RWPE2 (cell line): ENCODE results near the gene TWIST2.

Experiments
- ATAC-seq: fragments of 200-7000 bp; cut with Tn5 transposase; 3 replicates; pipeline ENCODE4 v1.9.1; 2021; ENCODE audit warnings: low read depth
- DNase-seq: peaks from one replicate; pipeline ENCODE4 v3.0.0-alpha.2; 2020; ENCODE audit warnings: low spot score
- H3K27ac ChIP-seq: fragments of 450-650 bp; 2 replicates; pipeline ENCODE4 v1.5.1; 2017; ENCODE audit warnings: mild to moderate bottlenecking; ENCODE audit not compliant: poor library complexity, severe bottlenecking
- H3K27me3 ChIP-seq: fragments of 250-450 bp; sonication (Bioruptor Pico); 2 replicates; pipeline ENCODE4 v1.5.1; 2021; ENCODE audit warnings: mild to moderate bottlenecking, moderate library complexity; ENCODE audit not compliant: insufficient read depth, poor library complexity, severe bottlenecking
- H3K36me3 ChIP-seq: fragments of 250-450 bp; sonication (Bioruptor Pico); 2 replicates; pipeline ENCODE4 v1.5.1; 2020; ENCODE audit warnings: low read depth, mild to moderate bottlenecking, moderate library complexity
- H3K4me1 ChIP-seq: fragments of 250-450 bp; sonication (Bioruptor Pico); 2 replicates; pipeline ENCODE4 v1.5.1; 2021; ENCODE audit warnings: mild to moderate bottlenecking, moderate library complexity; ENCODE audit not compliant: insufficient read depth, poor library complexity, severe bottlenecking
- H3K4me3 ChIP-seq: fragments of 250-450 bp; sonication (Bioruptor Pico); 2 replicates; pipeline ENCODE4 v1.5.1; 2021; ENCODE audit warnings: mild to moderate bottlenecking, moderate library complexity; ENCODE audit not compliant: severe bottlenecking
- H3K9me3 ChIP-seq: fragments of 250-450 bp; sonication (Bioruptor Pico); 2 replicates; pipeline ENCODE4 v1.5.1; 2021; ENCODE audit warnings: mild to moderate bottlenecking, moderate library complexity; ENCODE audit not compliant: severe bottlenecking
- CTCF ChIP-seq: fragments of 450-650 bp; IDR thresholded peaks from one replicate; pipeline ENCODE4 v1.5.1; 2017; ENCODE audit warnings: mild to moderate bottlenecking, moderate library complexity; ENCODE audit not compliant: poor library complexity, severe bottlenecking

The TWIST2 gene

DNA sequence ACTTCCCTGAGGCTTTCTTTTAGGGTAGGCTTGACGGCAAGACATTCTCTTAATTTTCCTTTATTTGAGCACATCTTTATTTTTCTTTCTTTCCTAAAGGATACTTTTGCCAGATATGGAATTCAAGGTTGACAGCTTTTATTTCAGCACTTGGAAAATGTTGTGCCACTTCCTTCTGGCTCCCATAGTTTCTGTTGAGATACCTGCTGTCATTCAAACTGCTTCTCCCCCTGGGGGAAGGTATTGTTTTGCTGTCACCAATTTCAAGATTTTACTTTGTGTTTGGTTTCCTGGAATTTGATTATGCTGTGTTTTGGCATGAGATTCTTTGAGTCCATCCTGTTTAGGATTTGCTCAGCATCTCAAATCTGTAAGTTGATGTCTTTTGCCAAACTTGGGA lies 39.1 kb upstream of the TWIST2 start:
- ATAC-seq, result no peak
- Histone ChIP-seq H3K36me3 (no peaks in the 10 kb centered on the region), H3K4me3 (no peak overlapping the region), H3K27me3 (peaks cover 3% of the 10 kb centered on the region), H3K9me3 (peaks cover 9% of the 10 kb centered on the region), H3K27ac (no peak overlapping the region), H3K4me1 (no peaks in the 10 kb centered on the region)
- no peak for DNase-seq
- TF ChIP-seq CTCF, result no peak

DNA sequence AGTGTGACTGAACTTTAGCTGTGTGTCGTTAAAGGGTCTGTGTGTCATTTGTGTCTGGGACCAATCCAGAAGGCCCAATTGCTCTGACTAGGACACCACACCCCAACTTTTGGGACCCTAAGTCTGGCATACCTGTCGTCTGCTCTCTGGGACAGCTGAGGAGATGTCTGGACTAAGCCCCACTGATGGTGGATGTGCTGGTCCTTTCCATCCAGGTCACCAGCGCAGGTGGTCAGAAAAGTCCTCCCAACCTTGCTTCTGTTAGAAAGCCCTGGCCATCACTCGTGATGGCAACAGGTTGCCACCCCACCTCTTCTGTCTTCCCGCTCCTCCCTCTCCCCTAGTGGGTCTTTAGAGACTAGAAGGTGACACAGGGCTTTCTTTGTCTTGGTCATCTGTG lies 37.6 kb upstream of the TWIST2 start:
- H3K36me3 ChIP-seq, result no peaks in the 10 kb centered on the region
- no peak for DNase-seq
- no peaks in the 10 kb centered on the region for H3K27me3 ChIP-seq
- no peak for ATAC-seq
- H3K4me1 ChIP-seq, result no peaks in the 10 kb centered on the region
- H3K9me3 ChIP-seq, result peaks cover 9% of the 10 kb centered on the region
- no peak overlapping the region for H3K27ac ChIP-seq
- no peak for TF ChIP-seq CTCF
- no peak overlapping the region for H3K4me3 ChIP-seq

- DNase-seq (no peak), ATAC-seq (no peak)
- Histone ChIP-seq H3K36me3 (no peaks in the 10 kb centered on the region), H3K4me3 (no peak overlapping the region), H3K9me3 (peaks cover 9% of the 10 kb centered on the region), H3K27me3 (no peaks in the 10 kb centered on the region), H3K27ac (no peak overlapping the region), H3K4me1 (no peaks in the 10 kb centered on the region)
- TF ChIP-seq CTCF, result no peak
Observed at GRCh38 chr2:238811293-238811692, 36.6 kb upstream of the TWIST2 start.

DNA sequence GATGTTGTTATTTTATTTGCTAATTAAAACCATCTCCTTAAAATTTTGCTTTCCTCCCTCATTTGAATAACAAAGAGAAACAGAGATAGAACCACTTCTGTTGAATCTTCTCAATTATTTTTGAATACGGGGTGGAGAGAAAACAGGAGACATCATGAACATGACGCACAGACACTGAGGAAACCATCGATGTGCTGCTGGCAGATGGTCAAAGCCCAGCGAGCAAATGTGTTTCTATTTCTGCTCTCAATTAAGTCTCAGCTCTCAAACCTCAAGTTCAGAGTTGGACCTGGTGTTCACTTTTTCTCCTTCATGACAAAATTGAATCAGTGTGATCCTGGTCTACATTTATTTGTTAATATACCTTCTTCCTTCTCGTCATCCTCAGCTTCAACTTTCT lies 36.1 kb upstream of the TWIST2 start:
- Histone ChIP-seq H3K4me3 (no peak overlapping the region), H3K27me3 (no peaks in the 10 kb centered on the region), H3K9me3 (peaks cover 9% of the 10 kb centered on the region), H3K36me3 (no peaks in the 10 kb centered on the region), H3K4me1 (no peaks in the 10 kb centered on the region), H3K27ac (no peak overlapping the region)
- TF ChIP-seq CTCF, result no peak
- ATAC-seq, result no peak
- DNase-seq, result no peak

DNA sequence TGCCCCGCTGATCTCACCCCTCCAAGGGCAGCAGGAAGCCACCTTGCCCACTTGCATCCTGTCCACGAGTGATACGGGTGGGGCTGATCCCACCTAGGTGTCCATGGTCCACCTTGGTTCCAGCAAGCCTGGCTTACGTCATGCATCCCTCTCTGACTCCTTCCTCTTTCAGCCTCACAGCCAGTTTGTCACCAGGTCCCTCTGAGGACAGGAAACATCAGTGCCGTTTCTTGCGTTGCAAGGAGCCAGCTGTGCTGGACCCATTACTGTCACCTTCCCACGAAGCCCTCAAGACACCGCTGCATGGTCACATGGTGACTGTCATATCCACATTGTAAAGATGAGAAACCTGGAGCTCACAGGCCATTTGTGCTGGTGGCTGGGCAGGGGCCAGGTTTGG lies 34.8 kb upstream of the TWIST2 start:
- H3K4me3 ChIP-seq, result no peak overlapping the region
- no peak for ATAC-seq

More for the DNA sequence above, 34.8 kb upstream of the TWIST2 start:
- Histone ChIP-seq H3K27me3 (no peaks in the 10 kb centered on the region), H3K36me3 (no peaks in the 10 kb centered on the region), H3K27ac (no peak overlapping the region), H3K4me1 (no peaks in the 10 kb centered on the region), H3K9me3 (peaks cover 9% of the 10 kb centered on the region)
- no peak for DNase-seq
- TF ChIP-seq CTCF, result no peak
